HL-60 (cell line): ENCODE data around the gene ARHGEF17.

Experiments used
- GABPA ChIP-seq: IDR thresholded peaks from 2 replicates; pipeline ENCODE4 v1.6.1; 2012; ENCODE audit warnings: low read depth
- POLR2AphosphoS5 ChIP-seq: IDR thresholded peaks from 2 replicates; pipeline ENCODE4 v1.6.1; 2012; ENCODE audit warnings: low read depth
- TF ChIP-seq, protein P1 (sequence below): IDR thresholded peaks from 2 replicates; pipeline ENCODE4 v1.6.1; 2012; ENCODE audit warnings: low read depth; ENCODE audit not compliant: insufficient replicate concordance
- TF ChIP-seq, protein P2 (sequence below): IDR thresholded peaks from one replicate; pipeline ENCODE4 v1.5.1; 2011; ENCODE audit warnings: low read length, control low read depth, inconsistent platforms; ENCODE audit not compliant: insufficient read depth

DNA sequence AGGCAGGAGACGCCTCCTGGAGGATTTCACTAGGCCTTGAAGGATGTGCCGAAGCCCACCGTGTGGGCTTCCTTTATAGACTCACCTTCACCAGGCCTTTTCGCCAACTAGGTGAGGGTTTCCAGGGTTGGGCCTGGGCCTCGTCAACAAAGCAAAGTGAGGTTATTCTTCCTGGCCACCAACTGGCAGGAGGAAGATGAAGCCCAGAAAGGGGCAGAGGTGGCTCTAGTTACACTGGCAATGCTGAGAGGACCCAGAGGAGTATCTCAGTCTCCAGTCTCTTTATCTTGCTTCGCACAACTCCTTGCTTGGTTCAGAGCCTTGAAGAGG is 67.7 kb downstream of the ARHGEF17 start:
- TF ChIP-seq, protein P1, sequence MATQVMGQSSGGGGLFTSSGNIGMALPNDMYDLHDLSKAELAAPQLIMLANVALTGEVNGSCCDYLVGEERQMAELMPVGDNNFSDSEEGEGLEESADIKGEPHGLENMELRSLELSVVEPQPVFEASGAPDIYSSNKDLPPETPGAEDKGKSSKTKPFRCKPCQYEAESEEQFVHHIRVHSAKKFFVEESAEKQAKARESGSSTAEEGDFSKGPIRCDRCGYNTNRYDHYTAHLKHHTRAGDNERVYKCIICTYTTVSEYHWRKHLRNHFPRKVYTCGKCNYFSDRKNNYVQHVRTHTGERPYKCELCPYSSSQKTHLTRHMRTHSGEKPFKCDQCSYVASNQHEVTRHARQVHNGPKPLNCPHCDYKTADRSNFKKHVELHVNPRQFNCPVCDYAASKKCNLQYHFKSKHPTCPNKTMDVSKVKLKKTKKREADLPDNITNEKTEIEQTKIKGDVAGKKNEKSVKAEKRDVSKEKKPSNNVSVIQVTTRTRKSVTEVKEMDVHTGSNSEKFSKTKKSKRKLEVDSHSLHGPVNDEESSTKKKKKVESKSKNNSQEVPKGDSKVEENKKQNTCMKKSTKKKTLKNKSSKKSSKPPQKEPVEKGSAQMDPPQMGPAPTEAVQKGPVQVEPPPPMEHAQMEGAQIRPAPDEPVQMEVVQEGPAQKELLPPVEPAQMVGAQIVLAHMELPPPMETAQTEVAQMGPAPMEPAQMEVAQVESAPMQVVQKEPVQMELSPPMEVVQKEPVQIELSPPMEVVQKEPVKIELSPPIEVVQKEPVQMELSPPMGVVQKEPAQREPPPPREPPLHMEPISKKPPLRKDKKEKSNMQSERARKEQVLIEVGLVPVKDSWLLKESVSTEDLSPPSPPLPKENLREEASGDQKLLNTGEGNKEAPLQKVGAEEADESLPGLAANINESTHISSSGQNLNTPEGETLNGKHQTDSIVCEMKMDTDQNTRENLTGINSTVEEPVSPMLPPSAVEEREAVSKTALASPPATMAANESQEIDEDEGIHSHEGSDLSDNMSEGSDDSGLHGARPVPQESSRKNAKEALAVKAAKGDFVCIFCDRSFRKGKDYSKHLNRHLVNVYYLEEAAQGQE: no peak
- TF ChIP-seq, protein P2, sequence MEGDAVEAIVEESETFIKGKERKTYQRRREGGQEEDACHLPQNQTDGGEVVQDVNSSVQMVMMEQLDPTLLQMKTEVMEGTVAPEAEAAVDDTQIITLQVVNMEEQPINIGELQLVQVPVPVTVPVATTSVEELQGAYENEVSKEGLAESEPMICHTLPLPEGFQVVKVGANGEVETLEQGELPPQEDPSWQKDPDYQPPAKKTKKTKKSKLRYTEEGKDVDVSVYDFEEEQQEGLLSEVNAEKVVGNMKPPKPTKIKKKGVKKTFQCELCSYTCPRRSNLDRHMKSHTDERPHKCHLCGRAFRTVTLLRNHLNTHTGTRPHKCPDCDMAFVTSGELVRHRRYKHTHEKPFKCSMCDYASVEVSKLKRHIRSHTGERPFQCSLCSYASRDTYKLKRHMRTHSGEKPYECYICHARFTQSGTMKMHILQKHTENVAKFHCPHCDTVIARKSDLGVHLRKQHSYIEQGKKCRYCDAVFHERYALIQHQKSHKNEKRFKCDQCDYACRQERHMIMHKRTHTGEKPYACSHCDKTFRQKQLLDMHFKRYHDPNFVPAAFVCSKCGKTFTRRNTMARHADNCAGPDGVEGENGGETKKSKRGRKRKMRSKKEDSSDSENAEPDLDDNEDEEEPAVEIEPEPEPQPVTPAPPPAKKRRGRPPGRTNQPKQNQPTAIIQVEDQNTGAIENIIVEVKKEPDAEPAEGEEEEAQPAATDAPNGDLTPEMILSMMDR: no peak
- TF ChIP-seq POLR2AphosphoS5 (no peak), GABPA (no peak)
